GM10266 (cell line): Measurements from ENCODE around the gene SAMD4A.

Source experiments
- DNase-seq: peaks from one replicate; pipeline ENCODE4 v3.0.0; 2012; ENCODE audit errors: extremely low spot score
- TF ChIP-seq, protein P1 (sequence below): IDR thresholded peaks from 2 replicates; pipeline ENCODE4 v1.5.1; 2012; ENCODE audit warnings: mild to moderate bottlenecking, low read depth; ENCODE audit not compliant: control insufficient read depth, insufficient read depth; ENCODE audit errors: missing control alignments

SAMD4A gene

GRCh38 chr14:54629635-54630360, 62.9 kb downstream of the SAMD4A start:
- TF ChIP-seq, protein P1, sequence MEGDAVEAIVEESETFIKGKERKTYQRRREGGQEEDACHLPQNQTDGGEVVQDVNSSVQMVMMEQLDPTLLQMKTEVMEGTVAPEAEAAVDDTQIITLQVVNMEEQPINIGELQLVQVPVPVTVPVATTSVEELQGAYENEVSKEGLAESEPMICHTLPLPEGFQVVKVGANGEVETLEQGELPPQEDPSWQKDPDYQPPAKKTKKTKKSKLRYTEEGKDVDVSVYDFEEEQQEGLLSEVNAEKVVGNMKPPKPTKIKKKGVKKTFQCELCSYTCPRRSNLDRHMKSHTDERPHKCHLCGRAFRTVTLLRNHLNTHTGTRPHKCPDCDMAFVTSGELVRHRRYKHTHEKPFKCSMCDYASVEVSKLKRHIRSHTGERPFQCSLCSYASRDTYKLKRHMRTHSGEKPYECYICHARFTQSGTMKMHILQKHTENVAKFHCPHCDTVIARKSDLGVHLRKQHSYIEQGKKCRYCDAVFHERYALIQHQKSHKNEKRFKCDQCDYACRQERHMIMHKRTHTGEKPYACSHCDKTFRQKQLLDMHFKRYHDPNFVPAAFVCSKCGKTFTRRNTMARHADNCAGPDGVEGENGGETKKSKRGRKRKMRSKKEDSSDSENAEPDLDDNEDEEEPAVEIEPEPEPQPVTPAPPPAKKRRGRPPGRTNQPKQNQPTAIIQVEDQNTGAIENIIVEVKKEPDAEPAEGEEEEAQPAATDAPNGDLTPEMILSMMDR, result no peak
- no peak for DNase-seq

GRCh38 chr14:54631016-54631415, 64.1 kb downstream of the SAMD4A start:
- TF ChIP-seq, protein P1, result no peak
- DNase-seq, result no peak

DNA sequence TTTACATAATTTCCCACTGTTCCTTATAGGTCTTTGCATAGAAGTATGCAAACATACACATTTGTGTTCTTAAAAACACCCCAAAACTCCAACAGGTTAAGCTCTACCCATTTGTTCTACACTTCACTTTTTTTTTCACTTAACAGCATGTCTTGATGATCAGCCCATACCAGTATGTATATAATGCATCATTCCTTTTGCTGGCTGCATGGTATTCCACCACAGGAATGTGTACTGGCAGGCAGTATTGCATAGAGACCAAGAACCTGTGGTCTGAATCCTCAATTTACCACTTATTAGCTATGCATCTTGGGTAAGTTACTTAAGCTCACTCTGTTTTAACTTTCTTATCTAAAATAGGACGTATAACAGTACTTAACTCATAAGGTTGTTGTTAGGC, 65.5 kb downstream of the SAMD4A start:
- no peak for DNase-seq
- TF ChIP-seq, protein P1, result no peak

DNA sequence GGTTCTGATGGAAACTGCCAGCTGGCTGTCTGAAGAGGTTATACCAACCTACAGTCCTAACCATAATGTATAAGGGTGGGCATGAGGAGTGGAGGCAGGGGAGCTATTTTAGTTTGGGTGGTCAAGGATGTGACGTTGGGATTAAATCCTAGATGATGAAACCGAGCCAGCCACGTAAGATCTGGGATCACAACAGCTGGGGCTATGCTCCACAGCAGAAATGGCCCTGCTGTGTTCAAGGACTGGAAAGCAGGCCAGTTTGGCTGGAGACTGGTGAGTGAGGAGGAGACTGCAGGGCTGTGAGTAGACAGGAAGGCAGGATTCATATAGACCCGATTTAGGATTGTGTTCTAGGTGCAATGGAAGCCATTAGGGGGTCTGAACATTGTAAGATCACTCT, 66.1 kb downstream of the SAMD4A start:
- DNase-seq, result no peak
- TF ChIP-seq, protein P1, result no peak

- TF ChIP-seq, protein P1, result no peak
Observed at GRCh38 chr14:54637270-54638134, 70.6 kb downstream of the SAMD4A start.

DNA sequence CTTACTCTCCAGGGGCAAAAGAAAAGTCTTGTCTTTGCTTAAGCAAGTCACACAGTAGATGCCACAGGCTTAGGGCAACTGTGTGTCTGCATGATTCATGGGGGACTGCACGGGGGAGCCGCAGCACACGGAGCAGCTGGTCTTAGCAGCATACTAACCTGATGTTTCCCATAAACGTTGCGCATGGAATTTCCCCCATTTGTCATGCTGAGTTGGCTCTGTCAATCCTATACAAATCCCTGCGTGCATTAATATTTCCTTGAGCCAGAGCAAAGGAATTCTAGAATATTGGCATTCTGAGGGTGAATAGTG, 71.2 kb downstream of the SAMD4A start:
- no peak for DNase-seq
- TF ChIP-seq, protein P1, result no peak

More at GRCh38 chr14:54637270-54638134, 70.6 kb downstream of the SAMD4A start:
- no peak for DNase-seq

DNA sequence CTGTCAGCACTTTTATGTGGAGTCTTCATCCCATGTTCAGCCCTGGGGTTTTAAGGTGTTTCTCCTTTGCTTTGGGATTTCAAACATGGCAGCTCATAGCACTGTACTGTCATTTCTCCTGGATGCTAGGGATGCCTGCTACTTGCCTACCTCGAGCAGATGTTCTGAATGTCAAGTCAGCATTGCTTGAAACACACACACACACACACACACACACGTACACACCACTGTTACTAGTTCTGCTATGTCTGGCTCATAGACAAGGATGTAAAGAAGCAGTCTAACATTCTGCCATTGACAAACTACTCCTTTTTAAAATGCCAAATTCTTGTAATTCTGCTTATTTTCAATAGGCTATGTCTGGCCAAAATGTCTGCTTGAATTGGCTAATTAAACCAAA, 72.7 kb downstream of the SAMD4A start:
- TF ChIP-seq, protein P1, result no peak
- no peak for DNase-seq
